Measurements from ENCODE around the gene XRRA1.
A peak's percentile ranks its signal among the peaks of the same experiment; 100 is the strongest.

XRRA1 gene

GRCh38 chr11:74950374-74950969 is 1.6 kb upstream of the XRRA1 start:
- DNase-seq = no peak

- DNase-seq = no peak
Measured at GRCh38 chr11:74949753-74950137, 854 bp upstream of the XRRA1 start.

GRCh38 chr11:74948546-74948897 is 369 bp downstream of the XRRA1 start:
- DNase-seq = no peak

- DNase-seq = no peak
Measured at GRCh38 chr11:74942073-74942759, 6.7 kb downstream of the XRRA1 start.

- DNase-seq = no peak
Measured at GRCh38 chr11:74941492-74941891, 7.4 kb downstream of the XRRA1 start.

- DNase-seq = no peak
Measured at GRCh38 chr11:74937696-74938475, 11.0 kb downstream of the XRRA1 start.

GRCh38 chr11:74936976-74937375 is 11.9 kb downstream of the XRRA1 start:
- no peak for DNase-seq

- DNase-seq = no peak
Measured at GRCh38 chr11:74936087-74936486, 12.8 kb downstream of the XRRA1 start.

GRCh38 chr11:74935285-74935684 is 13.6 kb downstream of the XRRA1 start:
- DNase-seq = no peak

- no peak for DNase-seq
Measured at GRCh38 chr11:74933765-74934164, 15.1 kb downstream of the XRRA1 start.

GRCh38 chr11:74932797-74933196 is 16.1 kb downstream of the XRRA1 start:
- peak in 1 of 5 experiments; percentile 28 for DNase-seq

- no peak for DNase-seq
Measured at GRCh38 chr11:74932169-74932568, 16.7 kb downstream of the XRRA1 start.

- peak in 4 of 5 experiments; percentile 36 to 85 (median 44) for DNase-seq
Measured at GRCh38 chr11:74929431-74930363, 19.2 kb downstream of the XRRA1 start.

GRCh38 chr11:74927496-74927895 is 21.4 kb downstream of the XRRA1 start:
- DNase-seq = no peak

GRCh38 chr11:74926304-74927030 is 22.4 kb downstream of the XRRA1 start:
- peak in 1 of 5 experiments; percentile 84 for DNase-seq

- no peak for DNase-seq
Measured at GRCh38 chr11:74925281-74925680, 23.6 kb downstream of the XRRA1 start.

GRCh38 chr11:74923125-74923524 is 25.8 kb downstream of the XRRA1 start:
- no peak for DNase-seq

GRCh38 chr11:74909812-74910211 is 39.1 kb downstream of the XRRA1 start:
- no peak for DNase-seq

GRCh38 chr11:74909385-74909784 is 39.5 kb downstream of the XRRA1 start:
- DNase-seq = no peak

- DNase-seq = no peak
Measured at GRCh38 chr11:74905326-74905725, 43.6 kb downstream of the XRRA1 start.

GRCh38 chr11:74902342-74902741 is 46.5 kb downstream of the XRRA1 start:
- no peak for DNase-seq

- DNase-seq = no peak
Measured at GRCh38 chr11:74896311-74896710, 52.6 kb downstream of the XRRA1 start.
